GM18505 (cell line): ENCODE data around the gene PNCK.
"Not testable (repeated sequence)": the region's sequence is repeated elsewhere in the genome, so short reads cannot be mapped to it uniquely, and the experiment has no call there.

ENCODE experiments used
- ATAC-seq: cut with Tn5 transposase; IDR thresholded peaks from one replicate; pipeline ENCODE4 v1.9.1; 2021; ENCODE audit not compliant: unreplicated experiment
- POLR2A ChIP-seq: IDR thresholded peaks from 4 replicates; pipeline ENCODE4 v1.6.1; 2011; ENCODE audit warnings: borderline replicate concordance; ENCODE audit not compliant: insufficient read depth, insufficient read length; ENCODE audit errors: extremely low read depth

PNCK gene

DNA sequence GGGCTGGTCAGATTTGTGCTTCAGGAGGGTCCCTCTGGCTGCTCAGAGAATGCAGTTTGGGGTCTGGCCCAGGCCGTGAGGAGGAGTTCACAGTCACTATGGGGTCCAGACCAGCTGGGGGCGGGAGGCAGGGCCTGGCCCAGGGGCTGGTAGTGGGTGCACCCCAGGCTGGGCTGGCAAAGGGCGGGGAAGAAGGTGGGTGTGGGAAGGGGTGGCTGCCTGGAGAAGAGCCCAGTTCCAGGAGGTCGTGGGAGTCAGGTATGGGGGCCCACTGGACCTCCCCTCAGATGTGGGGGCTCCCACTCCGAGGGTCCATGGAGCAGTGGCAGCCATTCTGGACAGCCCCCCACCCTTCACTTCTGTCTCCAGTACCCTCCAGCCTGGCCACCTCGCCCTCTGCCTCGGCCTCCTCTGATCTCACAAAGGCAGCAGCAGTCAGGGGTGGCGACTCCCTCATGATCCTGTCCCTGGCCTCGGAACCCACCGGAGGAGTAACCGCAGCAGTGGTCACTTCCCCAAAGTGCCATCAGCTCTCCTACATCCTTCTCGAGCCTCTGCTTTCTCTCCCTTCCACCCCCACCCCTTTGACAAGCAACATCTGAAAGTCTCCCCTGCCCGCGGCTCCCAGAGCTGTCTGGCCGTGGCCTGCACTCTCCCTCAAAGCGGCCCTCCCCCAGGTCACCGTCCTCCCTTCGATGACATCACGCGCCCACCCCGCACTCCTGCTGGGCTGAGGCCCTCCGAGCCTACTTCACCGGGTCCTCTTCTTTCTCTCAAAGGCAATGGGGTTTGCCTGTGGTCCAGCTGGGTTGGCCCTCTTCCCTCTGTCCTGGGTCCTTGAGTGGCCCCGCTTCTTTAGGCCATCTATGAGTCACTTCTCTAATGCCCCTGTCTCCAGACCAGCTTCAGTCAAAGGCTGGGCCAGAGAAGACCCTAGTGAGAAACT, 12.4 kb upstream of the PNCK start:
- TF ChIP-seq POLR2A = no peak
- no peak for ATAC-seq

DNA sequence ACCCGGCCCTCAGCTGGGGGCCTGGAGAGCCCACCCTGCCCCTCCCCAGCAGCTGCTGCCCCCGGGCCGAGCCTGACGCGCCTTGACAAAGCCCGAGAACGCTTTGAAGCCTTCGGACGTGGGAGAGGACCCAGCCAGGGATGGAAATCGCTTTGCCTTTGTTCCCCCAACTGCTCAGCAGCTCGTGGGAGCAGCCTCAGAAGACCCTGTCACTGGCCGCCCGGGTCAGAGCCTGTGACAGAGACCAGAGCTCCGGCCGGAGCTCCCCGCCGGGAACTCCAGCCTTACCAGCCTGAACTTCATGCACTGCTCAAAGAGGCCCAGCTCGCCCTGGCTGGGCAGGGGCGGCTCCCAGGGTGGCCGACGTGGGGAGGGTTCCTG, 11.5 kb upstream of the PNCK start:
- no peak for ATAC-seq
- TF ChIP-seq POLR2A = no peak

DNA sequence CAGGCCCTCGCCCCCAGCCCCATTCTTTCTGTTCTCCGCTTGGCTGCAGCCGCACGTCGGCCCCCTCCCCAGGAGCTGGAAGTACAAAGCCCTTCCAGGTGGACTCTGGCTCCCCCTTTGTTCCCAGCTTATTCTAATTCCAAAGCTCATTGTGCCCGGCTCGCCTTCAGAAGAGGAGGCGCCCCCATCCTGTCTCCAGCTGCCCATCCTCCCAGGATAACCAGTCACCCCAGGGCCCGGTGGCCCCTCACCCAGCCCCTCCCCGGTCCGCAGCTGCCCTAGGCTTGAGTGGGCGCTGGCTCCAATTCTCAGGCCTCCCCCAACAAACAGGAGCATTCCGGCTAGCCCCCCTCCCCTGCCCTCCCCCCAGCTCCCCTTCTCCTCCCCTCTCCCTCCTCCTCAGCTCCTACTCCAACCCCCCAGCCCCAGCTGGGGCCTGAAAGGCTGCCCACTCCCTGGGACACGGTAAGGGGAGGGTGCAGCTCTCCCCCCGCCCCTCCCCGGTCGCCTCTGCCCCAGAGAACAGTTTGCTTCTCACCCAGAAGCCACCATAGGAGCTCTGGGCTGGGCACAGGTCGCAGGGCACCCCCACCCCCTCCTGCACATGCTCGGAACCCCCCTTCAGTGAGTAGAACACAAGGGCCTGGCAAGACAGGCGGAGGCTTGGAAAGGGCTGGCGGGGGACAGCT, 11.0 kb upstream of the PNCK start:
- ATAC-seq = no peak

DNA sequence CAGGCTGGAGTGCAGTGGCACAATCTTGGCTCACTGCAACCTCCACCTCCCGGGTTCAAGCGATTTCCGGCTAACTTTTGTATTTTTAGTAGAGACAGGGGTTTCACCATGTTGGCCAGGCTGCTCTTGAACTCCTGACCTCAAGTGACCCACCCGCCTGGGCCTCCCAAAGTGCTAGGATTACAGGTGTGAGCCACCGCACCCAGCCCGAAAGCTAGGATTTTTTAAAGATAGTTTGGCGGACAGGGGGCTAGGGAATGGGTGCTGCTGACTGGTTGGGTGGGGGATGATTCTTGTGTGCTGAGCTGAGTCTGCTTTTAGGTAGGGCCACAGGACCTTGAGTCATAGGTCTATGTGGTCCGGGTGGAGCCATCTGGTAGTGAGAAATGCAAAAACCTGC, 9.9 kb upstream of the PNCK start:
- not testable (repeated sequence) for ATAC-seq

More for the DNA sequence above, 11.0 kb upstream of the PNCK start:
- TF ChIP-seq POLR2A = no peak

DNA sequence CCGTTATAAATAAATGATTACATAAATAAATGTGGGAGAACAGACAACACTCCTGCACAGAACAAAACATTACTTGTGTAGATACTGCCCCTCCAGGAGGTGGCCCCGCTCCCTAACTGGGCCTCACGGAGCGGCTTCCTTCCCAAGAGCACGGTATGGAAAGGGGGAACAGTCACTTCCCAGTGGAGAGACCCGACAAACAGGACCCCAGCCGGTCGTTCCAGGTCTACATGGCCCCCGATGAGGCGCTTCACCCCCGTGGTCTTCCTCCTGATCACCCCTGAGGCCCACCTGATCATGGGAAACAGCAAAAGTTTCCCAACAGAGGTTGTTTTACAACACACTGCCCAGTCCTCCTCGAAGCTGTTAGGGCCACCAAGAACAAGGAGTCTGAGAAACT, 7.6 kb upstream of the PNCK start:
- ATAC-seq = no peak
- TF ChIP-seq POLR2A = no peak

DNA sequence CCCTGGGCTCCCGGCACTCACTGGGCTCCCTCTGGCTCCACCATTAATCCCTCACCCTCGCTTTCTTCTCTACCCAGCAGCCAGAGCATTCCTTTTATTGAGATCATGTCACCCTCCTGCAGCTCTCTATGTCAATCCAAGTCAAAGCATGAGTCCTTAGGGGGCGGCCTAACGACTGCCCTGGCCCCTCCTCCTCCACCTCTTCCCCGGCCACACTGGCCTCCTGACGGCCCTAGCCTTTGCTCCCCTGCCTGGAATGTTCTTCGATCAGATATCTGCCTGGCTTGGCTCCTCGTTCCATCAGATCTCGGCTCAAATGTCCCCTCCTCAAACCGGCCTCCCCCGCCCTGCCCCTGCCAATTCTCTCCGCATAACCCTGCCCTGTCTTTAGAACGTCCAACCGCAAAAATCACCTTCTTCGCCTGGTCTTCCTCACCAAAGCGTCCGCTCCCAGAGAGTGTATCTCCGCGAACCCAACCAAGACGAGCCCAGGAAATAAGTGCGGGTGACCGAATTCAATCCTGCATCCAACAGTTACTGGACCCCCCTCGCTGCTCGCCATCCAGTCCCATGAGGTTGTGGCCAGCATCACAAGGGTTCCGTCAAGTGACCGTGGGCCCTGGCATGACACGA, 722 bp upstream of the PNCK start:
- TF ChIP-seq POLR2A = no peak
- ATAC-seq = no peak

DNA sequence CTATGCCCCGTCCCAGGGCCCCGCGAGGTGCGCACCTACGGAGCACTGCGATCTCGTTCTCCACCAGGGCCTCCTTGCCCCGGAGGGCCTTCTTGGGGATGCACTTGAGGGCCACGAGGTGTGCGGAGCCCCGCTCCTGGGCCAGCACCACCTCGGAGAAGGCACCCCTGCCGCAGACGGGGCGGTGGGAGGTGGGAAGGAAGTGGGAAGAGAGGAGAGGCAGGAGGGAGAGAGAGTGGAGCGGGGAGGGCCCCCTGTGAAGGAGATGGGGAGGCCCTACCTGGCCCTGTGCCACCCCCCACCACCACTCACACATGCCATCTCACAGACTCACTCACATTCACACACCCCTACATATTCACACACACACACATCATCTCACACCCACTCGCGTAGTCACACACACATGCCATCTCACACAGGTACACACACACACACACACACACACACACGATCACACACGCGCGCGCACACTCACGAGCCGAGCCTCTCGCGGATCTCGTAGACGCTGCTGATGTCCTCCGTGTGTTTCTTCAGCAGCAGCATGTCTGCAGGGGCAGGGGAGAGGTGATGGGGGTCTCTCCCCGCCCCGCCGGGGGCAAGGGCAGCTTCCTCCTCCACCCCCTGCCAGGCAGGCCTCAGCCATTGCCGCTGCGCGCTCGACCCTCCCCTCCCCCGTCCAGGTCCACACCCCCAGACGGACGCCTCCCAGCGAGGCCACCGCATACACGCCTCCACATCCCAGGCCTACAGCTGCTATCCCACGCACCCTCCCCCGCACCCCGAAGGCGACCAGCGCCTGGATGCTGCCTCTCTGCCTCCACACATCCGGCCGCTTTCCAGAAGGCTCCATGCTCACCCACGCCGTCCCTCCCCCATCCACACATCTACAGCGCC, 834 bp downstream of the PNCK start:
- TF ChIP-seq POLR2A = no peak
- no peak for ATAC-seq

DNA sequence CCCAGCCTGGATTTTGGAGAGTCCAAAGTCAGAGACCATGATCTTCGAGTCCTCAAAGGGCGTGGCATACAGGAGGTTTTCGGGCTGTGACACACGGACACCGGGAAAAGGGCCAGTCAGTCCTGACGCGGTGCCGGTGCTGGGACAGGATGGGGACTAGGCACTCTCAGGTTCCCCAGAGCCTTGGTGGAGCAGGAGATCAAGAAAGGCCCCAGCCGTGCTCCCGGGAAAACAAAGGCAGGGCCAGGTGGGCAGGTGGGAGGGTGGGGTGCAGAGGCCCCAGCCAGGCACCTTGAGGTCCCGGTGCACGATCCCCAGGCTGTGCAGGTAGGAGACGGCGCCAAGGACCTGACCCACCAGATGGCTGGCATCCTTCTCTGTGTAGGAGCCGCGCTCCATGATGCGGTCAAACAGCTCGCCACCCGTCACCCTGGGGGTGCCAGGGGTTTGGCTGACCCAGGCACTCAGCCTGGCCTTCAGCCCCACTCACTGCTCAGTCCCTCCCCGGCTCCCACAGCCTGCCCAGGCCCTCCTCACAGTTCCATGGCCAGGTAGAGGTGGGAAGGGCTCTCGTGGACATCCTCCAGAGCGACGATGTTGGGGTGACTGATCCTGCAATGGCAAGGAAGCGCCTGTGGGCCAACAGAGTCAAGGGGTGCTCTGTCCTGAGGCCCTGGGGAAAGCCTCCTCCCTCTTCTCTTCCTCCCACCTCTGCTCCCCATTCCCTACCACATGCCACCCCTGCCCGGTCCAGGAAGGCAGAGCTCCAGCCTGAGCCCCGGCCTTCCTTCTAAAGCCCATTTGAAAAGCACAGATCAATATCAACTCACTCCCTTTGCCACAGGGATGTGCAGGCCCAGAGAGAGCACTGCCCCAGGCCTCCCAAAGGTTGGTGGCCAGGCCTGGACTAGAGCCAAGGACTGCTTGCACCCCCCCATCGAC, 1.8 kb downstream of the PNCK start:
- no peak for ATAC-seq
- TF ChIP-seq POLR2A = no peak

DNA sequence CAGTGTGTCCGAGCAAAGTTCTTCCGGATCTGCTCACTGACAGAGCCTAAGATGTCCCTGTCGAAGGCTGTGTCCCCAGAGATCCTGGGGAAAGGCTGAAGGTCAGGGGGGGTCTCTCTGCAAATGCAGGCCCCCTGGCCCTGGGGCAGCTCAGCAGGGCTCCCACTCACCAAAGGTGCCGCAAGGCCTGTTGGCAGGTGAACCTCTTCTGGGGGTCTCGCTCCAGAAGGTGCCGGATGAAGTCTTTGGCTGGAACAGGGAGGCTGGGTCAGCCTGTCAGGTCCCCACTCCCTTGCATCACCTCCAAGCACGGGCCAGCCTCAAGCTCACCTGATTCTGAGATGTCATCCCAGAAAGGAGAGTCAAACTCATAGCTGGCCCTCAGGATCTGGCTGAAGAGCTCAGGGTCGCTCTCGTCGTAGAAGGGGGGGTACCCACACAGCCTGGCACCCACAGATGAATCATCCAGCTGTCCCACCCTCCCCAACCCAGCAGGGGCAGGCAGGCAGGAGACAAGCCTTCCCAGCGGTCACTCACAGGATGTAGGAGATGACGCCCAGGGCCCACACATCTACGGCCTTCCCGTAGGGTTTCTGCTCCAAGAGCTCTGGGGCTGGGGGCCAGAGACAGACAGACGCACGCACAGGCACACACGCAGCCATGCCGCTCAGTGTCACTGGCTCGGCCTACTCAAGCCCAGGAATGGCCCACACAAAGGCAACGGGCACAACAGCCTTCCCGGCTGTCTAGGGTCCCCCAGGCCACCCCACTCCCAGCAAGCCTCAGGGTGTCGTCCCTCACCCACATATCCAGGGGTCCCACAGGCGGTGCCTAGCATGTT, 2.6 kb downstream of the PNCK start:
- ATAC-seq = no peak
- TF ChIP-seq POLR2A = no peak

DNA sequence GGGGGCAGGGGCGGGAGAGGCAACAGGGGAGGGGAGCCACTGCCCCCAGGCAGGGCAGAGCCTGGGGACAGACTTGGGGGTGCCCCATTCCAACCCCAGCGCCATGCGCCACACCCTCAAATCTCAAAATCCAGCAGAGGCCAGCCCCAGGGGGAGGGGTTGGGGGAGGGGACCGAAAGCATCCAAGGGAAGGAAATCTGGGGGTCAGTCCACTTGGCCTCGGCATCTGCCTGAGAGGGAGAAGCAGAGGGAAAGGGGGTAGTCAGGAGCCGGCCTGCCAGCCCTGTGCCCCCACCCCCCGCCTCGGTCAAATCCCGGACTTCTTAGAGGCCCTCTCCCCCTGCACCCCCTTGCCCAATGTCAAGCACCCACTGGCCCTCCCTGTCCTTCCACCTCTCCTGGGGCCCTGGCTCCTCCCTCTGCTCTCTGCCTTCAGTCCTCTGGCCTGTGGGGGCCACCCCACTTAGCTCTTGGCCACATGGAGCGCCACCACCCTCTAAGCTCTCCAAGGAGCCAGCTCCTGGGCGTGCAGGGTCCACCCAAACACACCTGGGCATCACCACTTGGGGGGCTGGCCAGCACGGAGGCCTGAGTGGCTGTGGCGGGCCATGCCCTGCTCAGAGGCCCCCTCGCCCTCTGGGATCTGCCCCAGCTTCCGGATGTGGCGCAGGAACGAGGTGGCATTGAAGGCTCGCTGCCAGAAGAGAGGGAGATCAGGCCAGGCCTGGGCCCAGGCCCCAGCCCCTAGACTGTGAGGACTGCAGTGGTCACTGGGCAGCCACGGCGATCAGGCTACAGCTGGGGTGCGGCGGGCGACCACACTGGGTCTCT, 3.5 kb downstream of the PNCK start:
- ATAC-seq = no peak
- no peak for TF ChIP-seq POLR2A
